GM06990 (cell line): ENCODE data around the gene IQSEC1.

Experiments
- DNase-seq: peaks from one replicate; pipeline ENCODE4 v3.0.0-alpha.2; 2011; ENCODE audit not compliant: insufficient read length; ENCODE audit errors: extremely low read depth
- H3K27me3 ChIP-seq: replicated peaks from 2 replicates; pipeline ENCODE4 v1.6.0; 2011; ENCODE audit warnings: low read length; ENCODE audit not compliant: control insufficient read depth, insufficient read depth
- H3K36me3 ChIP-seq: 2 replicates; pipeline ENCODE4 v1.5.1; 2011; ENCODE audit warnings: low read length; ENCODE audit not compliant: control insufficient read depth, insufficient read depth
- H3K4me3 ChIP-seq: replicated peaks from 2 replicates; pipeline ENCODE4 v1.5.1; 2011; ENCODE audit warnings: low read depth, mild to moderate bottlenecking, control low read depth, low read length
- CTCF ChIP-seq: IDR thresholded peaks from 2 replicates; pipeline ENCODE4 v1.5.1; 2011; ENCODE audit warnings: low read length, control low read depth, mild to moderate bottlenecking, inconsistent platforms; ENCODE audit not compliant: insufficient read depth, poor library complexity, severe bottlenecking

Gene IQSEC1

DNA sequence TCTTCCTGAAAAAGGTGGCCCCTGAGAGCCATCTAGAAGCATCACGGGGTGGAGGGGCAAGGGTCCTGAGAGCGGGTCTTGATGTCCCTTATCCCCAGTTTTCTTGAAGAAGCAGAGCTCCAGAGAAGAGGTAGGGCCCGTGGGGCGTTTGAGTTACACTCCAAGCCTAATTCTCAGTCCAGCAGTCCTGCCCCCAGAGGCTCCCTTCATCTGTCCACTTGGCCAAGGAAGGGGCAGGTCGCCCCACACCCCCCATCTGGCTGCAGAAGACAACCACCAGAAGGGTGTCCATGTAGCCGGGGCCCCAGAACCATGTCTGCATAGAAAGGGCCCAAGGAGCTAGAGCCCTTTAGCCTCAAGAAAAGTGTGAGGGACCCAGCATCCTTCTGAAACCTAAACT, 206.4 kb downstream of the IQSEC1 start:
- Histone ChIP-seq H3K36me3 (no peaks in the 10 kb centered on the region), H3K4me3 (no peak overlapping the region), H3K27me3 (no peaks in the 10 kb centered on the region; the same call in 1 of the 2 replicates)
- TF ChIP-seq CTCF: no peak
- no peak for DNase-seq

- H3K36me3 ChIP-seq: no peaks in the 10 kb centered on the region
- DNase-seq: no peak
- no peak for TF ChIP-seq CTCF
- no peak overlapping the region for H3K4me3 ChIP-seq
- H3K27me3 ChIP-seq: no peaks in the 10 kb centered on the region; the same call in 1 of the 2 replicates
These were observed 208.0 kb downstream of the IQSEC1 start for GRCh38 chr3:12865271-12865670.

DNA sequence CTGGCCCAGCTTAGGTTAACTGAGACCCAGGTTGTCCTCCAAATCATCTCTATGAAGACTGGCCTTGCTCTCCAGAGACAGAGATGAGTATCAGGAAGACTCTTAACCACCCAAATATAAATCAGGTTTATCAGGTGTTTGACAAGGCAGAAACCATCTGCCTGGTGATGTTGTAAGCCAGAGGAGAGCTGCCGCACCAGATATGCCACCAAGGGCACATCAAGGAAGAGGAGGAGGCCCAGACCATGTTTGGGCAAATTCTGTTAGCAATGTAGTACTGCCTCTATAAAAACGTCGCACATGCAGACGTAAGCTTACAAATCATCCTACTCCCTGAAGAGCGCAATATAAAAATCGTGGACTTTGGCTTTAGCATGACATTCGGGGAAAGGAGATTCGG, 210.8 kb downstream of the IQSEC1 start:
- DNase-seq: no peak
- TF ChIP-seq CTCF: no peak
- Histone ChIP-seq H3K27me3 (no peaks in the 10 kb centered on the region; the same call in 1 of the 2 replicates), H3K36me3 (no peaks in the 10 kb centered on the region), H3K4me3 (no peak overlapping the region)

GRCh38 chr3:12861611-12862010, 211.6 kb downstream of the IQSEC1 start:
- DNase-seq: no peak
- Histone ChIP-seq H3K36me3 (no peaks in the 10 kb centered on the region), H3K4me3 (no peak overlapping the region), H3K27me3 (no peaks in the 10 kb centered on the region; the same call in 1 of the 2 replicates)
- no peak for TF ChIP-seq CTCF

- no peaks in the 10 kb centered on the region for H3K36me3 ChIP-seq
- H3K27me3 ChIP-seq: no peaks in the 10 kb centered on the region; the same call in none of the 2 replicates
- TF ChIP-seq CTCF: no peak
- no peak overlapping the region for H3K4me3 ChIP-seq
- no peak for DNase-seq
These were observed 213.4 kb downstream of the IQSEC1 start for GRCh38 chr3:12859840-12860239.

- Histone ChIP-seq H3K36me3 (no peaks in the 10 kb centered on the region), H3K4me3 (no peak overlapping the region), H3K27me3 (no peaks in the 10 kb centered on the region; the same call in 1 of the 2 replicates)
- no peak for TF ChIP-seq CTCF
- DNase-seq: no peak
These were observed 216.6 kb downstream of the IQSEC1 start for GRCh38 chr3:12856626-12857025.
